ENCODE data around the gene CD72. TPM values are rescaled to one million over a fixed set of nuclear protein-coding genes. Genes with fewer than 3 reads are reported as not detected.
"Not testable (repeated sequence)": the region's sequence is repeated elsewhere in the genome, so short reads cannot be mapped to it uniquely, and the experiment has no call there.

The CD72 gene
- total RNA-seq, 1 donor from 2014 or later, result 0.07 TPM

DNA sequence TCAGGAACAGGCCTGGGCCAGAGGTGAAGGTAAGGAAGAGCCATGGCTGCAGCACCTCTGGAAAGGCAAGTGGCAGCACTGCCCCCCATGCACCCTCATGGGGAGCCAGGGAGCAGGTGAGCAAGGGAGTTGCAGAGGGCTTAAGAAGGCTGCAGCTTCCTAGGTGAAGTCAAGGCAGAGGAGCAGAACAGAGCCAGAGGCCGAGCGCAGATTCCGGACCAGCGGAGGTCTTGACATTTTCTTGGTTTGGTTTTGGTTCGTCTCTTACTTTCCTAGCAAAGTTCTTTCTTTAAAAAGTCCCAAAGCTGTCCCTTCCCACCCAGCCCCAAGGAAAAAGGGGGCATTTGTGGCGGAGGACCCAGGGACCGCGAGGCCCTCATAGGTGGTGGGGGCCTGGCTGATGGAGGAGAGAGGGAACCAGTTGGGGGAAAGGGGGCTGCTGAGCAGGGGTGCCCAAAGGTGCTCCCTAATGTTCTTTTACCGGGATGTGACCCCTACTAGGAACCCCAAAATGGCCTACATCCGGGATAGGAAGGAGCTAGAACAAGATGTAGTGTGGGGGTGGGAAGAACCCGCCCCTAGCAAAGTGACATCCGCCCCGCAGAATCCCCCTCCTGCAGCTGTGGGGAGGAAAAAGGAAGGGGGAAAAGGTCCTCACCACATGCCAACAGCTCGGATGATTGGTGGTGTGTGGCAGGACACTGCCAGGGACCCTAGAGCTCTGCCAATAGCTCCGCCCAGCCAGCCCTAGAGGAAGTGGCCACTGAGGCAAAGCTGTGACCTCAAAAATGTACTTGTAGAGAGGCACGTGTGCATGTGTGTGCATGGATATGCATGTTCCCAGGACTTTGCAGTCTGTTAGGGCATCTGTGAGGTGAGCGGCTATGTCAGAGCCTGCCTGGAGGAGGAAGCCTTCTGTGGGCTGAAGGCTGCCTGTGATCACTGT is 914 bp upstream of the CD72 start:
- no peak for DNase-seq (ENCODE audit: low read depth, low spot score)

DNA sequence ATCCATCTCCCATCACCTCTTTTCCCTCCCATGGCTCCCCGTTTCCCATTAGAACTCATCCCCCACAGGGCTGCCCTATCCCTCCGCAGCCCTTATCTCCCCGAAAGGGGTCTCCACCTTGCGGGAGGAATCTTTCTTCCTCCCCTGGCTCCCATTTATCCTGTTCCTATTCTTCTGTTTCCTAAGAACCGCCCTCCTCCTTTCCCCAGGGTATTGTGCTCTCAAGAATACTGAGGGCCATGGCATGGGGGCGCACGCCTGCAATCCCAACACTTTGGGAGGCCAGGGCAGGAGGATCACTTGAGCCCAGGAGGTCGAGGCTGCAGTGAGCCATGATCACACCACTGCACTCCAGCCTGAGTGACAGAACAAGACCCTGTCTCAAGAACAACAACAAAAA is 665 bp downstream of the CD72 start:
- no peak for DNase-seq (ENCODE audit: low read depth, low spot score)

DNA sequence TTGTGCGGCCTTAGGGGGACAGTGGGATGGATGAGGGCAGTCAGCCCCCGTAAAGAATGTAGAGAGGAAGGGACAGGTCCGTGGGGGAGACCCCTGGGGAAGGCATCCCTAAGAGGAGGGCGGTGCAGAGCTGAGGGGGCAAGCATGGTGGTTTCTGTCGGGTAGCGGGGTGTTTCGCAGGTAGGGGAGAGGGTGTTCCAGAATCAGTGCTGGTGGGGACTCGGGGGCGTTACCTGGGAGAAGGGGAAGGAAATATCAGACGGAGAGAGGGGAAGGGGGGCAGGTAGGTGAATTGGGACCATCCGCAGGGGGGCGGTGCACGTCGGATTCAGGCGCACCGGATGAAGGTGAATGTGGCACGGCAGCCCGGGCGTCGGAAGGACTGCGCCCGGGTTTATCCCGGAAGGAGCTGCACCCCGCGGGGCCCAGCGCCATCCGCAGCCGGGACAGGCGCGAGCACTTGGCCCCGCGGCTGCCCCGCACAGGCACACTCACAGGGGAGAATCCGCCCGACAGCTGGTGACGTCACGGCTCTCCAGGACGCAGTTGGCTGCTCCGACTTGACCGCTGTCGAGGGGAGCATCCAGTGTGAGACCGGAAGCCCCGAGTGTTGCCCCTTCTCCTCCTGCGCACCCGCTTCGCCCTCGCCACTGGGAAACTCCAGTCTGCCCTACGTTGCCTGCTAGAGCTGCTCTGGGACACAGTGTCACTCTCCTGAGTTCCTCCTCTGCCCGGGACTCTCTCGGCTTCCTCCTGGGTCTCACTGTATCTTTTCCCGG is 1.3 kb downstream of the CD72 start:
- no peak for DNase-seq (ENCODE audit: low read depth, low spot score)

DNA sequence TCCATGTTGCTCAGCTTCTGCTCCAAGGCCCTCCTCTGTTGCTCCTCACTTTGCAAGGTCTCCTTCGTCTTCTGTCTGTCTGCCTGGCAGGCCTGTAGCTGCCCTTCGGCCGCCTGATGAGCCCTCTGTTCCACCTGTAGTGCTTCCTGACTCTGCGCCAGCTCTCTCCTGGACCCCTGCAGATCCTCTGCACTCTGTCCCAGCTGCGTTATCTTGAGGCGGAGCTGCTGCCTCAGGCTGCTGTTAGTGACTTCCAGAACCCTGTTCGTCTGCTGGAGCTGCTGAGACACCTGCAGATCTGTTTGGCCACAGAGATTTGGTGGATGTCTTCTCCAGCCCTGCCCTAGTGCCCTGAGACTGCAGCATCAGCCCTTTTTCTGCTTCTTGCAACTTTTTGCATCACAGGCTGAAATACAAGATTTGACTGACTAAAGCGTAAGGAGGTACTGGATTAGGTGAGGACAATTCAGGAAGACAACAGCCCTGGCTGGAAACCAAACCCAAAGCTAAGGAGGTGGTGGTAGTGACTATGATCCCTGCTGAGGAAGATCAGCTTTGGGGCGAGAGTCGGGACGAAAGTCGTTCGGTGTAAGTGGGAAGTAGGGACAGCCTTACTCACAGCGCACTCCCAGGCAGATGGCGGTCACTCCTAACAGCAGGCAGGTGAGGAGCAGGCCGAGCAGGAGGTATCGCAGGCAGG is 2.1 kb downstream of the CD72 start:
- DNase-seq (ENCODE audit: low read depth, low spot score), result no peak

DNA sequence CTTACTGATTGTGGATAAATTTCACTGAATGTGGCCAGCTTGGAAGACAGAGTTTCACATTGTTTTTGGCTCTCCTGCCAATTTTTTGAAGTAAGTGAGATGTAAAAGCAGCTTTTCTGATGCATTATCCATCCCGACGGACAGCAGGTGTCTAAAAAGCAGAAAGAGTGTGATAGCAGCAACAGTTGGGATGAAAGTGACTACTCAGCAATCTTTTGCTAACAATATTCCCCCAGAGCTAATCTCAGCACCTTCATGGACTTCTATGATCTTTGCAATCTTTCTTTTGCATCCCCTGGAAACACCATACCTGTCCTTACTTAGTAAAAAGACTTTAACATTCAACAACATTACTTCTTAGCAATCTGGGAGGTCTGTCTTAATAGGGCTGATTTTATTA is 5.4 kb downstream of the CD72 start:
- DNase-seq (ENCODE audit: low read depth, low spot score), result no peak

DNA sequence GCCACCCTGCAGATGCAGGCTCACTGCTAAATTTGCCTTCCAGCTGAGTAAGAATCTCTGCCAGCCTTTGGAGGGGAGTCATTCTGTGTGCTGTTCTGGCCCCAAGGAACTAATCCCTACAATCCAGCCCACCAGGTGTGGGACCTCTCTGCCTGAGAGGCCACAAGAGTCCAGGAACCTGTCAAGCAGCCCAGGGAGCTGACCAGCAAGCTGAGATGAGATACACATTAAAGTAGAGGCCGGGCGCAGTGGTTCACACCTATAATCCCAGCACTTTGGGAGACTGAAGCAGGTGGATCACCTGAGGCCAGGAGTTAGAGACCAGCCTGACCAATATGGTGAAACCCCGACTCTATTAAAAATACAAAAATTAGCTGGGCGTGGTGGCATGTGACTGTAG is 6.1 kb downstream of the CD72 start:
- DNase-seq (ENCODE audit: low read depth, low spot score), result not testable (repeated sequence)

DNA sequence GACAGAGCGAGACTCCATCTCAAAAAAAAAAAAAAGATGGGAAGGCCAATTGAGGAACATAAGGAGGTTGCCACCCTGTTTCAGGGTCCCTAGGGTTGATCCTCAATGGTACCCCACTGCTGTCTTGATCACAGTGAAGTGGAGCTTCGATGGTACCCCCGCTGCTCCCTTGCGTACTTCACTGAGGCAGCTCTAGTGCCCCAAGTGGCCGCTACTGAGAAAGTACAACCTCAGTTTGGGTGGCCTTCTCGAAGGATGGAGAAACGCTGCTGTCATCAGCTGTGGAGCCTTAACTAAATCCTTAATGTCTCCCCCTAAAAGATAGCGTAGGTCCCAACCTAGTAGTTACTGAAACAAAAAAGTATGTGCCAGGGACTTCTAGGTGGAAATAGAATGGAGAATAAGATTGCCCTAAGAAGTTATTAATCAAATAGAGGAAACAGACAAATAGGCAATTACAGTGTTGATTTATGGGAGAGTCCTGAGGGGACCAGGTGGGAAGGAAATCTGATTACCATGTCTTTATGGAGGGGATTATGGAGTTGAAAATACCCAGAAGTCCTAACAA is 6.9 kb downstream of the CD72 start:
- no peak for DNase-seq (ENCODE audit: low read depth, low spot score)

DNA sequence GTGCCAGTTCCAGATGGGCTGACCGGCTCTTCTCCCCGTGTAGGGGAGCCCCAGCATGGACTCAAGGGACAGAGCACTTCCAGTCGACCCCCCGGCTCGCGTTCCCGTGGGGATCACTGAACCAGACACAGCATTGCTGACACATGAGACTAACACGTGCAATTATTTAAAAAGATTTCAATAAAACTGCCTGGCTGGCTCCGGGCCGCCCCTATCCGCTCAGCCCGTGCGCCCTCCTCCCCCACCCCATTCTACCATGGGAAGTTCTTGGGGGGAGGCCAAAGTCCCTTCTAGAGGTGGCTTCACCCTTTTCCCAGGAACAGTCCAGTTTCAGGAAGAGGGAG is 8.4 kb downstream of the CD72 start:
- DNase-seq (ENCODE audit: low read depth, low spot score), result no peak

DNA sequence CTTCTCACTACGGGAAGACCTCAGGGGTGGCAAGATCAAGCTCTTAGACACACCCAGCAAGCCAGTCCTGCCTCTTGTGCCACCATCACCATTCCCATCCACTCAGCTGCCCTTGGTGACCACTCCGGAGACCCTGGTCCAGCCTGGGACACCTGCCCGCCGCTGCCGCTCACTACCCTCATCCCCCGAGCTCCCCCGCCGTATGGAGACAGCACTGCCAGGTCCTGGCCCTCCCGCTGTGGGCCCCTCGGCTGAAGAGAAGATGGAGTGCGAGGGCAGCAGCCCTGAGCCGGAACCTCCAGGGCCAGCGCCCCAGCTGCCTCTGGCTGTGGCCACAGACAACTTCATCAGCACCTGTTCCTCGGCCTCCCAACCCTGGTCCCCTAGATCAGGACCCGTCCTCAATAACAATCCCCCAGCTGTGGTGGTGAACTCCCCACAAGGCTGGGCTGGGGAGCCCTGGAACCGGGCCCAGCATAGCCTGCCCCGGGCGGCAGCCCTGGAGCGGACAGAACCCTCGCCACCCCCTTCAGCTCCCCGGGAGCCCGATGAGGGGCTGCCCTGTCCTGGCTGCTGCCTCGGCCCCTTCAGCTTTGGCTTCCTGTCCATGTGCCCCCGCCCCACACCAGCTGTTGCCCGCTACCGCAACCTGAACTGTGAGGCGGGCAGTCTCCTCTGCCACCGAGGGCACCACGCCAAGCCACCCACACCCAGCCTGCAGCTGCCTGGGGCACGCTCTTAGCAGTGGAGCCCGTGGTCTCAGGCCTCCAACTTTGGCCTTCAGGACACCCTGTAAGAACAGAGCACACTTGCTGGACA is 9.0 kb downstream of the CD72 start:
- DNase-seq (ENCODE audit: low read depth, low spot score), result no peak

DNA sequence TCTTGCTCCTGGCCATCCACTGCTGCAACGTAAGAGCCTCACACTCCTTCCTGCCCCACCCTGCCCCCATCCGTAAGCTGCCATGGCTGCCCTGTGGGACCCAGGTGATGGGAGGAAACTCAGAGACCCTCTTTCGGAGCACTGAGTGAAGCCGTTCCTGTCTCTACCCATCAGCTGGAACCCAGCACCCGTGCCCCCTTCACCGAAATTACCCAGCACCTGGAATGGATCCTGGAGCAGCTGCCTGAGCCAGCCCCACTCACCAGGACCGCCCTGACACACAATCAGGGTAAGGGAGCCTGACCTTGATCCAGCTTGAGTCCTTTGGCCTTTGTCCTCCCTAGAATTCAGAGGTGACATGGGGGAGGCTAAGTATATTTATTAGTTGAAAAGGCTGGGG is 10.0 kb downstream of the CD72 start:
- DNase-seq (ENCODE audit: low read depth, low spot score), result no peak

DNA sequence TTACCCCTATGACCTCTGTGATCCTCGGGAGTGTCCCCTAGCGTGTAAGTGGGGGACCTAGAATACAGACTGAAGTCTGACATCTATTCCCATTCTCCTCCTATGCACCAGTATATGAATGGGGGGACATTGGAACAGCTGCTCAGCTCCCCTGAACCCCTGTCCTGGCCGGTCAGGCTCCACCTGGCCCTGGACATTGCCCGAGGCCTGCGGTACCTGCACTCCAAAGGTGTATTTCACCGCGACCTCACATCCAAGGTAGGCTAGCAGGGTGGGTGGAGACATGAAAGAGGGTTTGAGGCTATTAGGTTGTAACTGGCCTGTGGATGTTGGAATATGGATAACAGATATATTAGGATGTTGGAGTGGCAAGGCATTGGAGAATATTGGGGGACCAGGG is 11.5 kb downstream of the CD72 start:
- DNase-seq (ENCODE audit: low read depth, low spot score), result no peak

DNA sequence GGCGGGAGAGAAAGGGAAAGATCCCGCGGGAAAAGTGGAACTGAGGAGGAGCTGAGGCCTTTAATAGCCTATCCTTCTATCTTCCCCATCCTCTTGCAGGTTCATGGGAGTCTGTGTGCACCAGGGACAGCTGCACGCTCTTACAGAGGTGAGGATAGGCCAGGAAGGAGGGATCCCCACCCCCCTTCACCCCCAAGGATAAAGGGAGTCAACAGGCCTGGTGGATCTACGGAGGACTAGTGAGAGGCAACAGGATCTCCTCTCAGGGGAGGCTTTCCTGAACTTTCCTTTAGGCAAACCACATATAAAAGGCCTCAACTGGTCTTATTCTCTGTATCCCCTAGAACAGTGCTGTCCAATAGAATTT is 12.1 kb downstream of the CD72 start:
- DNase-seq (ENCODE audit: low read depth, low spot score), result no peak

DNA sequence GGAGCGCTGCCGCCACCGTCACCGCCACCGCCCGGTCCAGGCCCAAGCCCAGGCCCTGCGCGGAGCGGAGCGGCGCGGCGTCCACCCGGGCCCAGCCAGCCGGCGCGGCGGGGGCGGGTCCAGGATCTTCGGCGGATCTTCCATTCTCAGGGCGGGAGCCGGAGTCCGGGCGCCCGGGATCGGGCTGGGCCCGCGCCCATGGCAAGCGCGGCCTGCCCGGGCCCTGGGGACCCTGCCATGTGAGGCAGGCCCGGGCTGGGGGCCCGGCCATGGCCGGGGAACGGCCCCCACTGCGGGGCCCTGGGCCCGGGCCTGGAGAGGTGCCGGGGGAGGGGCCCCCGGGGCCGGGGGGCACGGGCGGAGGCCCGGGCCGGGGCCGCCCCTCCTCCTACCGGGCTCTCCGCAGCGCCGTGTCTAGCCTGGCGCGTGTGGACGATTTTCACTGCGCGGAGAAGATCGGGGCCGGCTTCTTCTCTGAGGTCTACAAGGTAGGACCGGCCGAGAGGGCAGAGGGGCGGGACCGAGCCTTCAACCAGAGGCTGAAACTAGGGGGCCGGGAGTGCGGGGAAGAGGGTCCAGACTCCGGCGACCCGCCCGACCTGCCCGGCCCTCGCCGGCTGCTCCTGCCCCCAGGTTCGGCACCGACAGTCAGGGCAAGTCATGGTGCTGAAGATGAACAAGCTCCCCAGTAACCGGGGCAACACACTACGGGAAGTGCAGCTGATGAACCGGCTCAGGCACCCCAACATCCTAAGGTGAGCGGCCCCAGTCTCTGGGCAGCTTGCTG is 12.7 kb downstream of the CD72 start:
- DNase-seq (ENCODE audit: low read depth, low spot score), result no peak

DNA sequence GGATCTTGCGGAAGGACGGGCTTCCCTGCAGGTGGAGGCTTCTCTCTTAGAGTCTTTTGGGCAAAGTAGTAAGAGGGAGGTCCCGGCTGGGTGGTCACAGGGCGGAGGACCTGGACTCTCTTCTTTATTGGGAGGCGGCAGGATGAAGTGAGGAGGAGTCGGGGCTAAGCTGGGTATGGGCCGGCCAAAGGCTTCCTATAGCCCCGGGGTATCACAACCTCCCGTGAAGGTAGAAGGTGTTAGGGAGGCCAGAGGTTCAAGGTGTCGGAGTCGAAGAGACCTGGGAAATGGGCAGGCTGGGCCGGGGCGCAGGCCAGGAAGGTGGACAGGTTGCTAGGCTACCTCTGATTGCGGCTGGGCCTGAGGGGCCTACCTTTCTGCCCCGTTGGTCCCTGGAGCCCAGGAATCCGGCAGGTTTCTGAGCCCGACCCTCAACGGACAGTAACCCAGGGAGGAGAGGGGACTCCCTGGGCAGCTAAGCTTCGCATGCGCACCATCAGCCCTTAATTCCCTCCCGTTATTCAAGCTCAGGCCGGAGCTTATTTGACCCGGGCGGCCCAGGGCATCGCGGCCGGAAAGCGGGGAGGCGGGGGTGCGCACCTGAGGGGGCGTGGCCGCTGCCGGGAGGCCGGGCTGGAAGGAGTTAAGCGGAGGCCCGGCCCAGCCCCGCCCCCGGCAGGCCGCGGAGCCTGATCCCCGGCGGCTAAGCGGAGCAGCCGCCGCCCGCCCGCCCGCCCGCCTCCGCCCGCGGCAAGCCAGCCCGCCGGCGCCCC is 13.4 kb downstream of the CD72 start, which contains the start of gene TESK1:
Gene TESK1, plus strand, starts transcription at position 685 of the 773 bp plus-strand sequence. CDS start 358 bp downstream, outside the sequence.
- DNase-seq (ENCODE audit: low read depth, low spot score), result no peak

DNA sequence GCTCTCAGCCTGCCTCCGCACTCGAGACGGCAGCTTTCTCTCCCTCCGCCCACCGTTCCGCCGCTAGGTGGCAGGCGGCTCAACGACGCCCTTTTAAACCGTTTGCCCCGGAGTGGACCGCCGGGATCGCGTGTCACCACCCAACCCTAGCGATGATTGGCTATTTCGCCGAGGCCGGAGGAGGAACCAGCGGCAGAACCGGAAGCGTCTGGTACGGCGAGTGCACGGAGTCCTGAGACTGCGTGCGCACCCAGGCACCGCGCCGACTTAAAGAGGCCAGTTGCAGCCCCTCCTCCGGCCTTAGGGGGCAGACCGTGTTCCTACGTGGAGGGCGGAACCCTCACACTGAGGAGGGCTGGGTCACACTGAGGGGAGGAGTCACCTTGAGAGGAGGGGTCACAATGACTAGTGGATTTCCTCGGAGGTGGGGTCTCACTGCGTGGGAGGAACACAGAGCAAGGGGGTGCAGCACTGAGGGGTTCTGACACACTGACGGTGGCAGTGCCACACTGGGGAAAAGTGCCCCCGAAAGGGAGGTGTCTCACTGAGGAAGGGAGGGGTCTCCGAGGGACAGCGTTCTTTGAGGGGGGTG is 14.1 kb downstream of the CD72 start:
- peak; percentile 98 for DNase-seq (ENCODE audit: low read depth, low spot score)

DNA sequence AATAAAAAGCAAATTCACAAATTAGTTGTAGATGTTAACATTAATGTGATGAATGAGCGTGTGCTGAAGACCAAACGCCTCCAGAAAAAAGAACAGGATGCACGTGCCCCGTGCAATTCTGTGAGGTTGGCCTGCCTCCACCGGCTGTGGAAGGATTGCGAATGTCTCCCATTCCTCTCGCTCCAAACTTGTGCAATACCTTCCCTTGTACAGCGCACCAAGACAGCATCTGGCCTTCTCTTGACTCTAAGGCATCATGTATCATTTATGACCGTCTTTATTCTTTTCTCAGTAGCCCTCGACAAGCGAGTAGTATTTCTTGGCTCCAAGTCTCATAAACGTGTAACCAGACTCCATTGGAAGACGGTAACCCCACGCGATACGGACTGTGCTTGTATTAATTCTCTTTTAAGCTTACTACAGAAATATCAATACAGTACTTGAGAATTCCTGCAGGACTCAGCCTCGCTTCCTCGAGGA is 14.7 kb downstream of the CD72 start:
- DNase-seq (ENCODE audit: low read depth, low spot score), result no peak

DNA sequence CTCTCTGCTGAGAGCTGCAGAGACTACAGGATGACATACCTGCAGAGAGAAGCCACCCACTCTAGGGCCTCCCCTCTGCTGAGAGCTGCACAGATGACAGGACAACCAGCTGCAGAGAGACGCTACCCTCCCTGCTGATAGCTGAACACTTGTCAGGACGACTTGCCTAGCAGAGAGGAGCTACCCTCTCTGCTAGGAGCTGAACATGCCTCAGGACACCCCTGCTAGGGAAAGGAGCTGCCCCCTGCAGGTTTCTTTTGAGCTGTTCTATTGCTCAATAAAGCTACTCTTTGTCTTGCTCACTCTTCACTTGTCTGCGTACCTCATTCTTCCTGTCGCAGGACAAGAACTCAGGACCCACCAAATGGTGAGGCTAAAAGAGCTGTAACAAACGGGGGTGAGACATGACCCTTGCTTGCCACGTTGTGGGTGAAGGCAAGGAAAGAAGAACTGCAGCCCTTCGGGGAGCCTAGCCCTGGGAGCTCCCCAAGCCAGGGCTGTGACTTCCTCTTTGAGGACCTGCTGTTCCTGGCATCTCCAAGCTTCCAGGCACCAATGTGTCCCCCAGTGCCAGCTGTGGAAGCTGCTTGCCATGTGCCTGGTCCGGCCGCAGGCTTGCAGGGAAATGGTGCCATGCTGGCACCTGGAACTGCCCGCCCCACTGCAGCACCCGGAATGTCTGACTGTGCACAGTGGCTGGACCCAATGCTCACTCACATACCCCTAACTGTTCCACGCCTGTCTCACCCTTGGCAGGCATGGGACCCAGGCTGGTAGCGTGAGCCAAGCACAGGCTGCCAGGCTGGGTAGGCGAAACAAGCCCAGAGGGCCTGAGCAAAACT is 18.2 kb downstream of the CD72 start:
- no peak for DNase-seq (ENCODE audit: low read depth, low spot score)

Measured in pulmonary artery endothelial cell (primary cell).